Right lobe of liver (tissue), 6 donors: ENCODE data around the gene ASCL2. TPM values are rescaled to one million over a fixed set of nuclear protein-coding genes. Genes with fewer than 3 reads are reported as not detected.

ENCODE experiments used
- ATAC-seq, 4 donors: fragments of 200-7000 bp; cut with Tn5 transposase; one replicate each; pipeline ENCODE4 v1.9.1; 2020; ENCODE audit warnings: mild to moderate bottlenecking in 4 of 4, moderate library complexity in 4 of 4
- DNase-seq, 3 donors: peaks; one replicate each; pipeline ENCODE4 v3.0.0-alpha.2; 2020
- H3K27ac ChIP-seq, 3 donors: fragments of 200-600 bp; one replicate each; pipeline ENCODE4 v1.8.0; 2022
- H3K27me3 ChIP-seq, 2 donors: fragments of 200-600 bp; one replicate each; pipeline ENCODE4 v1.8.0; 2022
- H3K36me3 ChIP-seq, 4 donors: fragments of 200-600 bp; sonication (generic) in 1 of 4; one replicate each; pipeline versions ENCODE4 v1.5.1 to v1.8.0; 2017 to 2022; ENCODE audit warnings: control low read depth in 1 of 4
- H3K4me1 ChIP-seq, 4 donors: fragments of 200-600 bp; sonication (generic) in 1 of 4; one replicate each; pipeline versions ENCODE4 v1.5.1 to v1.8.0; 2017 to 2022; ENCODE audit warnings: control low read depth in 1 of 4
- H3K4me3 ChIP-seq, 3 donors: fragments of 200-600 bp; one replicate each; pipeline ENCODE4 v1.8.0; 2022
- H3K9me3 ChIP-seq, 4 donors: fragments of 200-600 bp; sonication (generic) in 1 of 4; one replicate each; pipeline versions ENCODE4 v1.5.1 to v1.8.0; 2017 to 2022; ENCODE audit warnings: control low read depth in 1 of 4
- POLR2A ChIP-seq: fragments of 450-650 bp; IDR thresholded peaks from one replicate; pipeline ENCODE4 v1.6.1; 2017; ENCODE audit warnings: antibody characterized with exemption, mild to moderate bottlenecking
- WGBS: methylation state at CpG from one replicate; pipeline ENCODE4 v1.1.6; 2018; ENCODE audit warnings: low coverage, low lambda C conversion rate; ENCODE audit not compliant: insufficient coverage; ENCODE audit errors: missing lambda C conversion rate; 5-methylcytosine and 5-hydroxymethylcytosine counted together
- intact Hi-C, 2 donors: fragments of 100-400 bp; cut with DNase I; formaldehyde crosslinking; loops; one replicate each; pipeline versions ENCODE4 v1.11.2 to v1.14.1; 2022
- total RNA-seq, 6 experiments: library from RNA; depleted of rRNA in 2 of 6; stranded (reverse); fragments of >200 nt in 2 of 6; fragmentation: NEBNext Ultra II Directional in 3 of 6; extraction: Animal tissue kit (Norgen Biotek cat#: 25700) in 3 of 6; gene quantifications; one replicate each; pipeline versions ENCODE4 v1.1.0 to v1.2.4, GENCODE V29; 2016 to 2023
- TF ChIP-seq, protein P1 (sequence below), 4 donors: fragments of 200-600 bp in 3 of 4; fragments of 450-650 bp in 1 of 4; IDR thresholded peaks; one replicate each; pipeline versions ENCODE4 v1.5.1 to v1.8.0; 2016 to 2022; ENCODE audit warnings: antibody characterized with exemption in 4 of 4, mild to moderate bottlenecking in 2 of 4
- donor health status: DM: no; HTN: yes; CAD: no.
- donor health status: DM: no; HTN: no; CAD: no.
- donor health status: DM: no; HTN: no; CAD: no.
- donor health status: DM: no; HTN: yes; CAD: no.
- donor health status: DM: no; HTN: yes; CAD: no.

Gene ASCL2
- total RNA-seq, 6 experiments from 2014 or later = 0.42 to 0.81 (median 0.64) TPM

DNA sequence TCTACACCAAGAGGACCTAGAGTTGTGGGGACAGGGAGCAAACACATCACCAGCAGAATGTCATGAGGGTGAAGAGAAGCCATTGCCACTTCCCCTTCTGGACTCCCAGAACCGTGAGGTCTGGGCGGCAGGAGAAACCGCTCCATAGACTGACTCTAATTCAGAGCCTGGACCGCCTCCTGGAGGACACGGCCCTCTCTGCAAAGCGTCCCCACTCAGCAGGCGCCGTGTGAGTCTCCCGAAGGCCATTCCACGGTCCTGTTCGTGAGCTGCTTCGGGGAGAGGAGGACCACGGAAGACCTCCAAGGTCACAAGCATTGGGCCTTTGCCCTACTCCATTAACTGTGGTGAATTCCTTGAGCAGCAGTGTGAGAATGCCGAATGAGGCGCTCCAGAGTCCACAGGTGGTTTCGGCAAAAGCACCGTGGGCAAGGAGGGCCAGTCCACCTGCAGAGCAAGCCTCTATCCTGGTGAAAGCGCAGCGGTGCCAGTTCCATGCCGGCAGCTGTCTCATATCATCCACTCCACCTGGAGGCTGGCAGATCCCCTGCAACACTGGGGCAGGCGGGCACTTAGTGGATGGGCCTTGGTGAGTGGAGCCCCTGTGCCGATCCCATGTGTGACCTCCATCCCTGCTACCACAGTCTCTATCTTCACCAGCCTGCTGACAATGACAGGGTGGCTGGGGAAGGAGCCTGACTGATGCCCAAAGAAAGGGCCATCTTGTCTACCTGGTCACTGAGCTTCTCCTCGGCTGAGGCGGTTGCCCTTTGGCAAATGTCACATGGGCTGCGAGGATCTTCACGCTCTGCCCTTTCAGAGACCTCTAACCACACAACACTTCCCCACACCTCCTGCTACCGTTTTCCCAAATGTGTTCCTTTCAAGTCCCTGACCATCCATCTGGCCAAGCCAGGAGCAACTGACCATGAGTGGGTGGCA is 23.9 kb upstream of the ASCL2 start:
- no peaks in the 10 kb centered on the region for H3K4me1 ChIP-seq

DNA sequence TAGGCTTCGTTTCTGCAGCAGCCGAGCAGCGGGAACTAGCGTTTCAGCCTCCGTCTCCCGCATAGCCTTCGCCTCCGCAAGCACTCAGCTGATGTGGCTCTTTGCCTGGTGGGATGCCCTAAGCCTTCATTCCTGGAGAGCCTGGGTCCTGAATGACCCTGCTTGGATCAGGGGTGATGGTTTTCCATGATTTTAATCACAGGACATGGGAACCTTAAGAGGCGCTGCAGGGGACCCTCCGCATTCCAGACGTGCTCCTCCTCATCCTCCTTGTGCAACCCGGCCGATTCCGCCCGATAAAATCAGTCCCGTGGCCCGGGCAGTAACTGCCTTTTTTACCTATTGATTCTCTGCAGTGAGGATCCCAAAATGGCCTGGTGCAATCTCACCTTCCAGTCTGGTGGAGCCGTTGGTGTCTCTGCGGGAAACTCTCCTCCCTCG is 23.2 kb upstream of the ASCL2 start:
- no peaks in the 10 kb centered on the region for H3K4me1 ChIP-seq
- TF ChIP-seq, protein P1, sequence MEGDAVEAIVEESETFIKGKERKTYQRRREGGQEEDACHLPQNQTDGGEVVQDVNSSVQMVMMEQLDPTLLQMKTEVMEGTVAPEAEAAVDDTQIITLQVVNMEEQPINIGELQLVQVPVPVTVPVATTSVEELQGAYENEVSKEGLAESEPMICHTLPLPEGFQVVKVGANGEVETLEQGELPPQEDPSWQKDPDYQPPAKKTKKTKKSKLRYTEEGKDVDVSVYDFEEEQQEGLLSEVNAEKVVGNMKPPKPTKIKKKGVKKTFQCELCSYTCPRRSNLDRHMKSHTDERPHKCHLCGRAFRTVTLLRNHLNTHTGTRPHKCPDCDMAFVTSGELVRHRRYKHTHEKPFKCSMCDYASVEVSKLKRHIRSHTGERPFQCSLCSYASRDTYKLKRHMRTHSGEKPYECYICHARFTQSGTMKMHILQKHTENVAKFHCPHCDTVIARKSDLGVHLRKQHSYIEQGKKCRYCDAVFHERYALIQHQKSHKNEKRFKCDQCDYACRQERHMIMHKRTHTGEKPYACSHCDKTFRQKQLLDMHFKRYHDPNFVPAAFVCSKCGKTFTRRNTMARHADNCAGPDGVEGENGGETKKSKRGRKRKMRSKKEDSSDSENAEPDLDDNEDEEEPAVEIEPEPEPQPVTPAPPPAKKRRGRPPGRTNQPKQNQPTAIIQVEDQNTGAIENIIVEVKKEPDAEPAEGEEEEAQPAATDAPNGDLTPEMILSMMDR (IDR thresholded peaks at IDR 0.05) = no peak
- no peak for TF ChIP-seq POLR2A
- H3K4me3 ChIP-seq = no peak overlapping the region
- no peaks in the 10 kb centered on the region for H3K36me3 ChIP-seq
- intact Hi-C loops = no loop called here
- ATAC-seq = no peak
- no peaks in the 10 kb centered on the region for H3K9me3 ChIP-seq
- H3K27ac ChIP-seq = no peak overlapping the region
- H3K27me3 ChIP-seq = no peaks in the 10 kb centered on the region
- 82% methylated on average over 20 of the region's 20 CpGs for WGBS
- DNase-seq = peak in 2 of 3 donors; percentile 28 to 37

More for the DNA sequence above, 23.9 kb upstream of the ASCL2 start:
- intact Hi-C loops = no loop called here
- H3K27ac ChIP-seq = no peak overlapping the region
- no peaks in the 10 kb centered on the region for H3K9me3 ChIP-seq
- no peaks in the 10 kb centered on the region for H3K27me3 ChIP-seq
- no peak overlapping the region for H3K4me3 ChIP-seq
- WGBS = 46% methylated on average over 5 of the region's 27 CpGs
- DNase-seq (peak in 2 of 3 donors; percentile 35 to 46), ATAC-seq (peak in 3 of 4 donors; percentile 36 to 54 (median 38))
- H3K36me3 ChIP-seq = no peaks in the 10 kb centered on the region
- TF ChIP-seq POLR2A = no peak
- TF ChIP-seq, protein P1 (IDR thresholded peaks at IDR 0.05) = no peak

DNA sequence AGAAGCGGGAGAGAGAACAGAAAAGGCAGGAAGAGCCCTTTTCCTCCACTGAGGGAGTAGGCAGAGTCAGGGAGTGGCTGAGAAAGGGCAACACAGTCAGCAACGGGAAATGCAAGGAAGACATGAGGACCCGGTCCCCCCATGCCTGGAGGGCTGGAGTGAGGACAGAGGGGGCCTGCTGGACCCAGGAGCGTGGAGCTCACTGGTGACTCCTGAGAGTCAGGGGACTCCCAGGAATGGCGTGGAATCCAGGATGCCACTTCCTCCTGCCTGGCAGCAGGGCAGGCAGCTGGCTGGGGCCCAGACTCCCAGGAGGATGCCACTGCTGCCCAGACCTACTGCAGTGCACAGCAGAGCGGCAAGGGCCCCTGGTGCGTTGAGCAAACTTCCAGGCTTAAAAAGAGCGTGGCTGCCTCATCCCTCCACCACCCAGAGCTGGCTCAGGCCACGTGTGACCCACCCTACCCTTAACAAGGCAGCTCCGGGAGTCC is 20.0 kb upstream of the ASCL2 start:
- Histone ChIP-seq H3K27me3 (no peaks in the 10 kb centered on the region), H3K9me3 (no peaks in the 10 kb centered on the region), H3K4me1 (no peaks in the 10 kb centered on the region), H3K4me3 (no peak overlapping the region), H3K36me3 (no peaks in the 10 kb centered on the region), H3K27ac (no peak overlapping the region)
- intact Hi-C loops = no loop called here
- DNase-seq (peak in 2 of 3 donors; percentile 33 to 38), ATAC-seq (peak in 3 of 4 donors; percentile 16 to 48 (median 37))
- no peak for TF ChIP-seq POLR2A
- TF ChIP-seq, protein P1 (IDR thresholded peaks at IDR 0.05) = no peak
- 63% methylated on average over 1 of the region's 10 CpGs for WGBS

GRCh38 chr11:2289859-2290258 is 19.5 kb upstream of the ASCL2 start:
- no peaks in the 10 kb centered on the region for H3K27me3 ChIP-seq
- peak in 1 of 3 donors; percentile 28 for DNase-seq
- TF ChIP-seq, protein P1 (IDR thresholded peaks at IDR 0.05) = no peak
- no peak for TF ChIP-seq POLR2A
- H3K9me3 ChIP-seq = no peaks in the 10 kb centered on the region
- H3K27ac ChIP-seq = no peak overlapping the region
- no peaks in the 10 kb centered on the region for H3K4me1 ChIP-seq
- H3K36me3 ChIP-seq = no peaks in the 10 kb centered on the region
- H3K4me3 ChIP-seq = no peak overlapping the region
- 67% methylated on average over 7 of the region's 10 CpGs for WGBS
- intact Hi-C loops = no loop called here
- no peak for ATAC-seq
